Astrocyte (in vitro differentiated cells and primary cell): ENCODE results near the gene PPP1R7. TPM values are rescaled to one million over a fixed set of nuclear protein-coding genes. Genes with fewer than 3 reads are reported as not detected.

Experiments used
- DNase-seq: peaks from one replicate; pipeline ENCODE4 v3.0.0-alpha.2; 2010; ENCODE audit warnings: low read depth
- FAIRE-seq: peaks from 2 replicates; lab custom pipeline; 2011; peaks lifted over from hg19 to GRCh38; lab: Jason Lieb, UNC
- H2AFZ ChIP-seq: 2 replicates; pipeline ENCODE4 v1.6.0; 2012; ENCODE audit warnings: low read depth, low read length, inconsistent platforms
- H3K27ac ChIP-seq: 2 replicates; pipeline ENCODE4 v1.5.1; 2011; ENCODE audit warnings: low read depth, low read length, inconsistent platforms
- H3K27me3 ChIP-seq: 2 replicates; pipeline ENCODE4 v1.6.0; 2011; ENCODE audit warnings: low read length, inconsistent platforms; ENCODE audit not compliant: insufficient read depth
- H3K36me3 ChIP-seq: 2 replicates; pipeline ENCODE4 v1.5.1; 2011; ENCODE audit warnings: low read length, inconsistent platforms; ENCODE audit not compliant: insufficient read depth
- H3K4me1 ChIP-seq: 2 replicates; pipeline ENCODE4 v1.5.1; 2011; ENCODE audit warnings: low read length, inconsistent platforms; ENCODE audit not compliant: insufficient read depth
- H3K4me2 ChIP-seq: 2 replicates; pipeline ENCODE4 v1.6.0; 2012; ENCODE audit warnings: low read length, inconsistent platforms
- H3K4me3 ChIP-seq: 2 replicates; pipeline ENCODE4 v1.5.1; 2011; ENCODE audit warnings: low read depth, mild to moderate bottlenecking, low read length, inconsistent platforms; ENCODE audit not compliant: insufficient read depth
- H3K79me2 ChIP-seq: 2 replicates; pipeline ENCODE4 v1.6.0; 2012; ENCODE audit warnings: mild to moderate bottlenecking, low read length, inconsistent platforms; ENCODE audit not compliant: insufficient read depth
- H3K9ac ChIP-seq: 2 replicates; pipeline ENCODE4 v1.6.0; 2012; ENCODE audit warnings: mild to moderate bottlenecking, low read length, inconsistent platforms
- H3K9me3 ChIP-seq: 2 replicates; pipeline ENCODE4 v1.5.1; 2012; ENCODE audit warnings: low read depth, mild to moderate bottlenecking, low read length, inconsistent platforms; ENCODE audit not compliant: insufficient read depth
- H4K20me1 ChIP-seq: 2 replicates; pipeline ENCODE4 v1.6.0; 2012; ENCODE audit warnings: low read length, inconsistent platforms; ENCODE audit not compliant: insufficient read depth
- H3K27ac Mint-ChIP-seq: one replicate; pipeline ENCODE4 v1.8.0; 2021; ENCODE audit warnings: mild to moderate bottlenecking, mixed read lengths; ENCODE audit not compliant: unreplicated experiment
- H3K27me3 Mint-ChIP-seq: one replicate; pipeline ENCODE4 v1.8.0; 2021; ENCODE audit warnings: low read depth, mixed read lengths; ENCODE audit not compliant: unreplicated experiment
- H3K36me3 Mint-ChIP-seq: one replicate; pipeline ENCODE4 v1.8.0; 2021; ENCODE audit warnings: low read depth, mixed read lengths; ENCODE audit not compliant: unreplicated experiment
- H3K4me1 Mint-ChIP-seq: one replicate; pipeline ENCODE4 v1.8.0; 2021; ENCODE audit warnings: low read depth, mixed read lengths; ENCODE audit not compliant: unreplicated experiment
- H3K4me3 Mint-ChIP-seq: one replicate; pipeline ENCODE4 v1.8.0; 2021; ENCODE audit warnings: mild to moderate bottlenecking, moderate library complexity, mixed read lengths; ENCODE audit not compliant: unreplicated experiment
- H3K9me3 Mint-ChIP-seq: one replicate; pipeline ENCODE4 v1.8.0; 2021; ENCODE audit warnings: mild to moderate bottlenecking, mixed read lengths; ENCODE audit not compliant: unreplicated experiment
- CTCF ChIP-seq: IDR thresholded peaks from 2 replicates; pipeline ENCODE4 v1.5.1; 2011; ENCODE audit warnings: low read depth, mild to moderate bottlenecking, inconsistent platforms, low read length, moderate library complexity; ENCODE audit not compliant: insufficient read depth
- EZH2 ChIP-seq: IDR thresholded peaks from 2 replicates; pipeline ENCODE4 v1.6.1; 2012; ENCODE audit warnings: mild to moderate bottlenecking, low read length, inconsistent platforms; ENCODE audit not compliant: insufficient read depth
- total RNA-seq: library from RNA; stranded (reverse); gene quantifications from 2 replicates; pipeline ENCODE4 v1.2.1, GENCODE V29; 2021

PPP1R7 gene
- total RNA-seq, 1 donor from 2014 or later: 53.4 TPM

DNA sequence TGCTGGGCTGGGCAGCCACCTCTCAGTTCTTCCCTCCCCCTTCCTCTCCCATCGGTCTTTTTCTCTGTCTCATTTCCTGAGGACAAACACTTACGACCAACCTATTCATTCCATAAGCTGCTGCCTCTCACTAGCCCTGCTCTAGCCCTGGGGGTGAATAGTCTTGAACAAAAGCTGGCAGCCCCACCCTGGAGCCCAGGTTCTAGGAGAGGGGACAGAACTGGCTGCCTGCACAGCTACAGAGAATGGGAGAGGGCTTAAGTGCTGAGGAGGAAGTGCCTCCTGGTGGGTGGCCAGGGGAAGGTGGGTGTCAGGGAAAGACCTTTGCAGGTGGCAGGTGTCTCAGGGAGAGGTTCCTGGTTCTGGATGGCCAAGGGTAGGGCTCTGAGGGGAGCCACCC lies 61.0 kb downstream of the PPP1R7 start:
- Histone ChIP-seq H3K9ac (no peak overlapping the region), H3K4me1 (no peaks in the 10 kb centered on the region), H4K20me1 (no peaks in the 10 kb centered on the region), H3K9me3 (no peaks in the 10 kb centered on the region), H3K36me3 (no peaks in the 10 kb centered on the region), H2AFZ (no peak overlapping the region), H3K27me3 (peaks cover 5% of the 10 kb centered on the region), H3K27ac (no peak overlapping the region), H3K79me2 (no peaks in the 10 kb centered on the region), H3K4me2 (no peak overlapping the region), H3K4me3 (no peak overlapping the region)
- DNase-seq (no peak), FAIRE-seq (no peak)
- TF ChIP-seq CTCF (no peak), EZH2 (no peak)
- no peaks in the 10 kb centered on the region for H3K36me3 Mint-ChIP-seq
- peaks cover 23% of the 10 kb centered on the region for H3K27me3 Mint-ChIP-seq
- no peak overlapping the region for H3K27ac Mint-ChIP-seq
- no peak overlapping the region for H3K4me3 Mint-ChIP-seq
- peaks cover 3% of the 10 kb centered on the region for H3K4me1 Mint-ChIP-seq
- H3K9me3 Mint-ChIP-seq: peaks cover 3% of the 10 kb centered on the region

DNA sequence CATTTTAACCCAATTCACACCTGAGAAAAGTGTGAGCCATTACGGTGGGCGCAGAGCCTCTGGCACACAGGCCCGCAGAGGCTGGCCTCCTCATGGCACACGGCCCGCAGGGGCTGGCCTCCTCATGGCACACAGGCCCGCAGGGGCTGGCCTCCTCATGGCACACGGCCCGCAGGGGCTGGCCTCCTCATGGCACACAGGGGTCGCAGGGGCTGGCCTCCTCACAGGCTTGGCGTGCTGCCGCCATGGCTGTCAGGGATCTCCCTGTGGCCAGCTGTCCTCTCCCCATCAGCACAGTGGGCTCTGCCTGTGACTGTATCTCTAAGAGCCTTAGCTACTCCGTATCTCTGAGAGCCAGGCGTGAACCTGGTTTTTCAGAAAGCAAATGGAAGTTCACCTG lies 62.8 kb downstream of the PPP1R7 start:
- H3K9ac ChIP-seq: no peak overlapping the region
- no peaks in the 10 kb centered on the region for H3K79me2 ChIP-seq
- TF ChIP-seq EZH2 (no peak), CTCF (no peak)
- H3K36me3 ChIP-seq: no peaks in the 10 kb centered on the region
- no peak overlapping the region for H3K27ac ChIP-seq
- H3K9me3 Mint-ChIP-seq: peaks cover 3% of the 10 kb centered on the region
- DNase-seq (no peak), FAIRE-seq (no peak)
- no peak overlapping the region for H3K4me2 ChIP-seq
- no peaks in the 10 kb centered on the region for H3K36me3 Mint-ChIP-seq
- H3K27ac Mint-ChIP-seq: no peak overlapping the region
- H3K9me3 ChIP-seq: no peaks in the 10 kb centered on the region
- no peaks in the 10 kb centered on the region for H3K4me1 ChIP-seq
- peaks cover 23% of the 10 kb centered on the region for H3K27me3 Mint-ChIP-seq
- no peak overlapping the region for H3K4me3 ChIP-seq
- H4K20me1 ChIP-seq: no peaks in the 10 kb centered on the region
- no peak overlapping the region for H3K4me3 Mint-ChIP-seq
- H2AFZ ChIP-seq: no peak overlapping the region
- H3K27me3 ChIP-seq: peaks cover 5% of the 10 kb centered on the region
- peaks cover 3% of the 10 kb centered on the region for H3K4me1 Mint-ChIP-seq

GRCh38 chr2:241213567-241213966 lies 63.3 kb downstream of the PPP1R7 start:
- no peak overlapping the region for H3K4me3 ChIP-seq
- H3K27me3 ChIP-seq: peaks cover 5% of the 10 kb centered on the region
- DNase-seq (no peak), FAIRE-seq (no peak)
- H3K27ac ChIP-seq: no peak overlapping the region
- H3K27me3 Mint-ChIP-seq: peaks cover 23% of the 10 kb centered on the region
- H3K4me2 ChIP-seq: no peak overlapping the region
- H3K9ac ChIP-seq: no peak overlapping the region
- H3K4me1 Mint-ChIP-seq: peaks cover 3% of the 10 kb centered on the region
- H3K36me3 ChIP-seq: no peaks in the 10 kb centered on the region
- H3K27ac Mint-ChIP-seq: no peak overlapping the region
- no peak for TF ChIP-seq CTCF
- no peak for TF ChIP-seq EZH2
- no peaks in the 10 kb centered on the region for H3K79me2 ChIP-seq
- no peak overlapping the region for H3K4me3 Mint-ChIP-seq
- no peaks in the 10 kb centered on the region for H4K20me1 ChIP-seq
- peaks cover 3% of the 10 kb centered on the region for H3K9me3 Mint-ChIP-seq
- H3K4me1 ChIP-seq: no peaks in the 10 kb centered on the region
- no peaks in the 10 kb centered on the region for H3K36me3 Mint-ChIP-seq
- H3K9me3 ChIP-seq: no peaks in the 10 kb centered on the region
- no peak overlapping the region for H2AFZ ChIP-seq
